ENCODE data around the gene PRSS58. TPM values are rescaled to one million over a fixed set of nuclear protein-coding genes. Genes with fewer than 3 reads are reported as not detected.

The PRSS58 gene, protein sequence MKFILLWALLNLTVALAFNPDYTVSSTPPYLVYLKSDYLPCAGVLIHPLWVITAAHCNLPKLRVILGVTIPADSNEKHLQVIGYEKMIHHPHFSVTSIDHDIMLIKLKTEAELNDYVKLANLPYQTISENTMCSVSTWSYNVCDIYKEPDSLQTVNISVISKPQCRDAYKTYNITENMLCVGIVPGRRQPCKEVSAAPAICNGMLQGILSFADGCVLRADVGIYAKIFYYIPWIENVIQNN
- total RNA-seq (2014; rRNA removed; shearing (Covaris generic)), result not detected in 2 replicates
- not detected in 2 replicates for polyA plus RNA-seq (2015; cell fraction: cytosol; rRNA removed)
- not detected in 2 replicates for polyA plus RNA-seq (2015; cell fraction: nucleus; rRNA removed)

DNA sequence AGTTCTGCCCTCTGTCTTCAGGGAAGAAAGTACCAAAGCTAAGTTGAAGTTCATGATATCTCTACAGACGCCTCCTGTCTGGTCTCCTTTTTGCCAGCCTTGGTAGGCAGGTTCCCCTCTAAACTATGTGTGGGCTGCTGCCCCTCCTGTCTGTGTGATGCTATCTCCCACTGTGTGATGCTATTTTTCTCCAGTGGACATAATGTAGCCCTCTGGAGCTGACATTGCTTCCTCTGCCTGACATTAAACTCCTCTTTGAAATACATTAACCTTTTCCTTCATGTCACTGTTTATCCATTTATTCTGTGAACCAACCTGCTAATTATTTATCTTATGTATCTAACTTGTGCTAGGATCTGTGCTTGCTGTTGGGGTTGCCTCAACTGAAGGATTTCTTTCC lies at the start of gene PRSS58:
TSS of gene PRSS58 (minus strand) at position 101 of the 400 bp plus-strand sequence. CDS start 351 bp downstream, outside the sequence.
- DNase-seq (ENCODE audit: low read depth, low spot score), result no peak

DNA sequence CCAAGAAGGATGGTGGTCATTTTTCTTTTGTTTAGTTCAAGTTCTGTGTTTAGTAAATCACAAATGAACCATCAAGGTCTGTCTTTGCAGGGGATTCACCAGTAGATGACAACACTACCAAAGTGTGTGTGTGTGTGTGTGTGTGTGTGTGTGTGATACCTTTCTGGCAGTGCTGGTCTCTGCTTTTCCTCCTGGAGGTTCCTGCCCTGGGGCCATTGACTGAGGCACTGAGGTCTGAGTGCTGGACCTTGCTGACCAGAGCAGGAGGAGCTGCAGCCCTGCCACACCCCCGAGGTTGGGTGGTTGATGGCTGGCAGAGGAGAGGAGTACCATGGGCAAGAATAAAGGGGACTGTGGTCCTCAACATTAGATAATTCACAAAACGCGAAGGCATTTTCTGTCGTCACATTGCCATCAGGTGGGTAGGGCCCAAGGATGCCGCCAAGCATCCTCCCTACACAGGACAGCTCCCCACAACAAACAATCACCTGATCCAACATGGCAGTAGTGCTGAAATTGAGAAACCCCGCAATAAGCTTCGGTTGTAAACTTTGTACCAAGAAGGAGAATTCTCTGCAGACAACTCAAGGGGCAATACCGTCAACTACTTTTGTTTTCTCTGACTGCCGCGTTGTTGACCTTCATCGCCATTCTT lies 49.5 kb upstream of the PRSS58 start:
- no peak for DNase-seq (ENCODE audit: low read depth, low spot score)
- in situ Hi-C loops (cut with HindIII; ENCODE audit: low pct_unique_long_range_greater_than_20kb, low sequenced_read_pairs), result no loop called here

More for the DNA sequence above, at the start of gene PRSS58:
- in situ Hi-C loops (cut with HindIII; ENCODE audit: low pct_unique_long_range_greater_than_20kb, low sequenced_read_pairs), result no loop called here

DNA sequence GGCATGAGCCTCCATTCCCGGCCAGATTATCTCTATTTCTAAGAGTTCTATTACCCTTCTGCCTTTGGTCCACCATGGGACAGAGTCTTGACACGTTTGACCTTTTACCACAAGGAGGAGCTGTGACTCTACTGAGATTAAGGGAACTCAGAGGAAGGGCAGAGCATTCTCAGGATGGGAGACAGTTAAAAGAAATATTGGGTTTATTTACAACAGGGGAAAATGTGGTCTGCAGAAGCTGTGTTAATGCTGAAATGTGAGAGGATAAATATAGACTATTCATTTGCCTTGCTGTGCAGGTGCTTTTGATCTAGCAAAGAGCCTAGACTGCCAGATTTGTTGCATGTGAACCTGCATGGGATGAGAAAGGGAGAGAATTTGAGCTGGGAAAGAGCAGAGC lies 45.8 kb upstream of the PRSS58 start:
- peak; percentile 85 for DNase-seq (ENCODE audit: low read depth, low spot score)
- in situ Hi-C loops (cut with HindIII; ENCODE audit: low pct_unique_long_range_greater_than_20kb, low sequenced_read_pairs), result no loop called here

DNA sequence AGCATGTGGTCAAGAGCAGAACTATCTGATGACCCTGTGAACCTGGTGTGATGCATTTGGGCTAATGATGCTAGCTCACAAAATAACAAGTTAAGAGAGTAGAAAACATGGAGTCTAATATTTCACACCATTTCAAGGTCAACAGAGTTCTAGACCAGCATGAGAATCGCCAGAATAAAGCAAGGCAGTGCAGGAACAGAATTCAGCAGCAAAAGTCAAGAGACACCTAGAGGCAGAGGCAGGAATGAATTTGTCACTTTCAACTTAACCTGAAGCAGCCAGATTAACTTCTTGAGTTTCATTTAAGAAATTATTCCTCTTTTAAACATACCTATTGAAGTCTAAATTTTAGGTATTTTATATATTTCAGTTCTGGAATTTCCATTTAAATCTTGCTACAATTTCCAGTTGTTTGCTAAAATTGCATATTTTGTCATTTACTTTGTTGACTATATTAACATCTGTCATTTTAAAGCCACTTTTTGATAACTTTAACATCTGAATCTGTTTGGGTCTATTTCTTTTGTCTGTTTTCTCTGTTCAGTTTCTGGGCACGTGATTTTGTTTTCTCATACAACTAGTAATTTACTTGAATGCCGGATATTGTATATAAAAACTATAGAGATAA lies 44.2 kb upstream of the PRSS58 start:
- peak; percentile 72 for DNase-seq (ENCODE audit: low read depth, low spot score)
- in situ Hi-C loops (cut with HindIII; ENCODE audit: low pct_unique_long_range_greater_than_20kb, low sequenced_read_pairs), result no loop called here

DNA sequence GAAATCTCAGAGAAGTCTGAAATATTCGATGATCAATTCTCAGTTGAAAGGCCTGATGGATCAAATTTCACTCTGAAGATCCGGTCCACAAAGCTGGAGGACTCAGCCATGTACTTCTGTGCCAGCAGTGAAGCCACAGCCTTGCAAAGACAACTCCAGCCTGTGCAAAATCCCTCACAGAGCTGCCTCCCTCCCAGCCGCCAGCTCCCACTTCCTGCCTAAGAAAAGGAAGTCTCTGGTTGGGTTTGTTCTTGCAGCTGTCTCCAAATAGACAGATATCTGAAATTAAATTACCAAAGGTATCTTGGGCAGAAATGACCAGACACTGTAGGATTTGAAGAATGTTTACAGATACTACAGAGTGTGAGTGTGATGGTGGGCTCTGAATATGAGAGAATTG lies 43.4 kb upstream of the PRSS58 start:
- in situ Hi-C loops (cut with HindIII; ENCODE audit: low pct_unique_long_range_greater_than_20kb, low sequenced_read_pairs), result no loop called here
- no peak for DNase-seq (ENCODE audit: low read depth, low spot score)

DNA sequence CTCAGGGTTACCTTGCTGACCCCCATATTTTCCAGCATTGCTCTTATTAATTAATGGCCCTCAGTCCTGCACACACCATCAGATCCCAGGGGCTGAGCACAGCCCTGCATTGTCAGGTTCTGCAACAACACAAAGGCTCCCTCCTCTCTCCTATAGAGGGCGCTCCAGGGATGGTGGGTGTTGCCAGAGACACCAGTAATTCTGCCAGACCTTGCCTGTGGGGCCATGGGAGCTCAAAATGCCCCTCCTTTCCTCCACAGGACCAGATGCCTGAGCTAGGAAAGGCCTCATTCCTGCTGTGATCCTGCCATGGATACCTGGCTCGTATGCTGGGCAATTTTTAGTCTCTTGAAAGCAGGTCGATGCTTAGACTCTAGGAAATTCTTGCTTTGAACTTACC lies 42.8 kb upstream of the PRSS58 start:
- in situ Hi-C loops (cut with HindIII; ENCODE audit: low pct_unique_long_range_greater_than_20kb, low sequenced_read_pairs), result no loop called here
- DNase-seq (ENCODE audit: low read depth, low spot score), result peak; percentile 88

DNA sequence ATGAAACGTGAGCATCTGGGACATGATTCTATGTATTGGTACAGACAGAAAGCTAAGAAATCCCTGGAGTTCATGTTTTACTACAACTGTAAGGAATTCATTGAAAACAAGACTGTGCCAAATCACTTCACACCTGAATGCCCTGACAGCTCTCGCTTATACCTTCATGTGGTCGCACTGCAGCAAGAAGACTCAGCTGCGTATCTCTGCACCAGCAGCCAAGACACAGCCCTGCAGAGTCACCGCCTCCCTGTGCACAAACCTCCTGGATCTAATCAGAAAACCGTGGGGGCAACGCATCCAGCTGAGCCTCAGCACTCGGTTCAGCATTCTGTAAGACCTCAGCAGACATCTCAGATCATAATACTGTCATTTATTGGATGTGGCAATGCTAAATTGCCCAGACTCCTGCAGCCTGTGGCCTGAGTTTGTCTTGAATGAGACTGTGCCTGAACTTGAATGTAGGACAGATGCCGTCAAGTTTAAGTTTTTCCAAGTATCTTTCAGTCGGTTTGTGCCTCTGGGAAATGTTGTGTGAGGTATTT lies 41.5 kb upstream of the PRSS58 start:
- no peak for DNase-seq (ENCODE audit: low read depth, low spot score)
- in situ Hi-C loops (cut with HindIII; ENCODE audit: low pct_unique_long_range_greater_than_20kb, low sequenced_read_pairs), result no loop called here

DNA sequence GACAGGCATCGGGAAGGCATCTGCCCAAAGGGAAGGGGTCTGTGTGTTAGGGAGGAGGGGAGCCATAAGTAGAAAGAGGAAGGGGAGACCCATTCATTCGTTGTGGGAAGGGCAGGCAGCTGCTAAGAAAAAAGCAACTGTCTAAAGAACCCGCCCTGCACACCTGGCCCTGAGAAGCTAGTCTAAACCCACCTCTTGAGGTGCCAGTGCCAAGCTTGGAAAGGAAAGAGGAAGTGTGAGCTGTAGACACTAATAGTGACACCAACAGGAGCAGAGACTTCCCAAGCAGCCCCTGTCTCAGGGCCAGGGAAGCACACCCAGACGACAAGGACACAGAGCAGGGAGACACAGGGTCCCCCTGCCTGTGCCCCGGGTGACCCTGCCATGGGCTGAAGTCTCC lies 40.8 kb upstream of the PRSS58 start:
- in situ Hi-C loops (cut with HindIII; ENCODE audit: low pct_unique_long_range_greater_than_20kb, low sequenced_read_pairs), result no loop called here
- no peak for DNase-seq (ENCODE audit: low read depth, low spot score)

DNA sequence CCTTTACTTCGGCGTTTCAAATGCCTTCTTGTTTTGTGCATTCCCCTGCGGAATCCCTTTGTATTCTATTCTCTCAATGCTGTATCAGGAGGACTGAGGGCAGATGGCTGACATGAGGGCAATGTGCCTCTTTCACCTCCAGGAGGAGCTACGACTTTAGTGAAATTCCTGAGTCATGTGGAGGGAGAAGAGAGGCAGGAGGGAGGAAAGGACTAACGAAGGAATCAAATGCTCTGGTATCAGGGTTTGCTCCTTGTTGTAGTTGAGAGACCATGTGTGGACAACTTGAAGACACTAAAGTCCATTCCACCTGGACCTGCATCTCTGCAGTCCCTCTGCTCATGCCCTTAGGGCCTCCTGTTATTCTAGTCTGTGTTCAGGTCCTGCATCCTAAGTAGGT lies 40.2 kb upstream of the PRSS58 start:
- peak; percentile 86 for DNase-seq (ENCODE audit: low read depth, low spot score)

DNA sequence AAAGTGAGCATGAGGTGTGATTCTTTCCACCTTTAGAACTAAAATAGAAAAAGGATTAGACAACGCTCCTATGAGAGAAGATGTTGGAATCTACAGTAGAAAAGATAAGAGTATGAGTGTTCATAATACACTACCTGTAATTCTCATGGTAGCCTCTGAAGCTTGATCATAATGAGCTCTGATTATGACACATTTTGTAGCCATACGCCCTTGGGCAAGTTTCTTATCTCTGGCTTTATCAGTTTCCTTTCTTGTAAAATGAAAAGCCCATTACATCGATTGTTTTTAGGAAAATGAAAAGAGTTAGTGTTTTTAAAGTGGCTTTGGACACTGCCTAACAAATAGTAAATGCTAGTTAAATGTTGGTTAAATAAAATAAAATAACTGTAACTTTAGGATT lies 22.4 kb upstream of the PRSS58 start:
- DNase-seq (ENCODE audit: low read depth, low spot score), result no peak

More for the DNA sequence above, 40.2 kb upstream of the PRSS58 start:
- in situ Hi-C loops (cut with HindIII; ENCODE audit: low pct_unique_long_range_greater_than_20kb, low sequenced_read_pairs), result no loop called here

DNA sequence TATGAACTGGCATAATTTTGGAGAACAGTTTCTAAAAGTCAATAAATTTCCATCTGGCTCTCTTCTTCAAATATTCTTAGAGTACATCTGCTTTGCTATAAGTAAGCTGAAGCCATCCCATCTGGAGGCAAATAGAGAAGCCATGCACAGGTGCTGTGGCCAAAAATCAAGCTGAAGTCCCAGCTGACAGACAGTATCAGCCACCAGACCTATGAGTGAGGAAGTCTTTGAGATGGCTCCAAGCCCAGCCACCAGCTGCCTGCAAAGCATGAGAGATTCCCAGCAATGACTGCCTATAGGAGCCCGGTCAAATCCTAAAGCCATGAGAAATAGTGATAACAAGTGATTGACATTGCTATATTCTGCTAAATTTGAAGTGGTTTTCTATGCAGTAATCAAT lies 21.7 kb upstream of the PRSS58 start:
- no peak for DNase-seq (ENCODE audit: low read depth, low spot score)
- in situ Hi-C loops (cut with HindIII; ENCODE audit: low pct_unique_long_range_greater_than_20kb, low sequenced_read_pairs), result no loop called here

More for the DNA sequence above, 22.4 kb upstream of the PRSS58 start:
- in situ Hi-C loops (cut with HindIII; ENCODE audit: low pct_unique_long_range_greater_than_20kb, low sequenced_read_pairs), result no loop called here

DNA sequence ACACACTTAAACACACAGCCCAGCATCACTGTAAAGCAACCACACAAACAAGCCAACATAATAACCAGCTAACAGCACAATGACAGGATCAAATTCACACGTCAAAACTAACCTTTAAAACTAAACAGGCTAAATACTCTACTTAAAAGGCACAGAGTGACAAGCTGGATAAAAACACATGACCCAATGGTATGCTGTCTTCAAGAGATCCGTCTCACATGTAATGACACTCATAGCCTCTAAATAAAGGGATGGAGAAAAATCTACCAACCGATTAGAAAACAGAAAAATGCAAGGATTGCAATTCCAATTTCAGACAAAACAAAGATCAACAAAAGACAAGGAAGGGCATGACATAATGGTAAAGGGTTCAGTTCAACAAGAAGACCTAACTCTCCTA lies 17.2 kb upstream of the PRSS58 start:
- no peak for DNase-seq (ENCODE audit: low read depth, low spot score)
- in situ Hi-C loops (cut with HindIII; ENCODE audit: low pct_unique_long_range_greater_than_20kb, low sequenced_read_pairs), result no loop called here

DNA sequence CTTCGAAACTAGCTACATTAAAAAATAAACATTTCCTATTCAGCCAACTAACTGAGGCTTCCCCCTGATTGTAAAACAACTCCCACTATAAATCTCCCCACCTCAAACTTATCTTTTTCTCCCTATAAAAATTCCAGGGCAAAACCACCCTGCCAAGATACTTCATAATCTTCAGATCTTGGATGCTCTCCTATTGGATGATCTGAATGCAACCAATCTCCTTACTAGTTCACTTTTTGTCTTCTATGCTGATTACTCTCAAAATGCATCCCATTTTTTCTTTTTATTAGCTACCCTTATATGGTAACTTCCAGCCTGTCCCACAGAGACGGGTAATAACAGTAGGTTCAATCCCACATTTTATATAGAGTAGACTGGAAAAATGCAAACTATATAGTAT lies 15.0 kb upstream of the PRSS58 start:
- DNase-seq (ENCODE audit: low read depth, low spot score), result no peak

DNA sequence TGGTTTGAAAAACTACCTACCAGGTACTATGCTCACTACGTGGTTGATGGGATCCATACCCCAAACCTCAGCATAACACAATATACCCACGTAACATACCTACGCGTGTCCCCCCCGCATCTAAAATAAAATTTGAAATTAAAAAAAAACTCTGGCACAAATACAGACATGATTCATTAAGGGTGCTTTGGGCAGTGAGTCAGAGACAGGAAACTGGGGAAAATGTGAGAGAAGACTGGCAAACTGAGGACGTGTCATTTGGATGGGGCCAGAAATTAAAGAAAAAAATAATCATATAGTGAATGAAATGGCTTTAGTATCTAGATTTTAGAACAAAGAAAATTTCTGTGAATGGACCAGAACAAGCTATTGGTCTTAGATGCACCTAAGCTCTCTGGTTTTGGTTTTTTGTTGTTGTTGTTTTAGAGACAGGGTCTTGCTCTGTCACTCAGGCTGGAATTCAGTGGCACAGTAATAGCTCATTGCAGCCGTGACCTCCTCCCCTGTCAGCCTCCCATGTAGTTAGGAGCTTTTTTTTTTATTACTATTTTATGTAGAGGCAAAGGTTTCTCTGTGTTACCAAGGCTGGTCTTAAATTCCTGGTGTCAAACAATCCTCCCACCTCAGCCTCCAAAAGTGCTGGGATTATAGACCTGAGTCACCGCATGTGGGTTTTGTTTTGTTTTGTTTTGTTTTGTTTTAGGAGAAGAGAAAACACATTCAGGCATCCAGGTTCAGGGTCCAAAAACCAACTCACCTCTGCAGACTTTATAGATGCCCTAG lies 5.9 kb upstream of the PRSS58 start:
- no peak for DNase-seq (ENCODE audit: low read depth, low spot score)
- in situ Hi-C loops (cut with HindIII; ENCODE audit: low pct_unique_long_range_greater_than_20kb, low sequenced_read_pairs), result no loop called here

More for the DNA sequence above, 15.0 kb upstream of the PRSS58 start:
- in situ Hi-C loops (cut with HindIII; ENCODE audit: low pct_unique_long_range_greater_than_20kb, low sequenced_read_pairs), result no loop called here

DNA sequence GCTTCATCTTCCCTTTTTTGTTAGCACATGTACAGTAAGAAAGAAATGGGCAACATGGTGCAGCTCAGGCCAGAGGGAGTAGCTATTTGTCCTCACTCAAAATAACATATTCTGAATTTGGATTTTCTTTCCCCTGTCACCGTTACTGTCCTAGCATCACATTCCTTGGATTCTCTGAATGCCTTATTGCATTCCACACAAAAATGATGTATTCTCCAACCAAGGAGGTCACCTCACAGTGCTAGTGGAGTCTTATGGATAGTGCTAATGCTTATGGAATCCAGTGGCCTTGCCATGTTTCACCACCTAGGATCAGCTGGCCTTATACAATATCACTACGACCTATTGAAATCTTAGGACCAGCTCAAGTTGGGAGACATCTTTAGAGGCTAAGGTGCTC lies 7.2 kb downstream of the PRSS58 start:
- in situ Hi-C loops (cut with HindIII; ENCODE audit: low pct_unique_long_range_greater_than_20kb, low sequenced_read_pairs), result no loop called here
- DNase-seq (ENCODE audit: low read depth, low spot score), result no peak

DNA sequence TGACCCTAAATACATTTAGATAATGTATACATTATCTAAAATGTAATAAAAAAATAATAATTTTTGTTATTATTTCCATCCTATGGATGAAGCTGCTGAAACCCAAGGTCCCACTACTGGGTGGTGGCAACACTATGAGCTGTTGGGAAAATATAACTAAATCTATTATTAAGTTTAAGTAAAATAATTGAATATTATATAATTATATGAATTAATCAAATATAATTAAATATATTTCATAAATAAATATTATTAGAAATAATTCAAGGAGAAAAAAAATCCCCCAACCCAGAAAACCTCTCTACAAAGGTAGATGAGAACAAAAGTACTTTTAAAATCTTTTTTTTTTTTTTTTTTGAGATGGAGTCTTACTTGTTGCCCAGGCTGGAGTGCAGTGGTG lies 7.9 kb downstream of the PRSS58 start:
- in situ Hi-C loops (cut with HindIII; ENCODE audit: low pct_unique_long_range_greater_than_20kb, low sequenced_read_pairs), result no loop called here
- DNase-seq (ENCODE audit: low read depth, low spot score), result no peak

DNA sequence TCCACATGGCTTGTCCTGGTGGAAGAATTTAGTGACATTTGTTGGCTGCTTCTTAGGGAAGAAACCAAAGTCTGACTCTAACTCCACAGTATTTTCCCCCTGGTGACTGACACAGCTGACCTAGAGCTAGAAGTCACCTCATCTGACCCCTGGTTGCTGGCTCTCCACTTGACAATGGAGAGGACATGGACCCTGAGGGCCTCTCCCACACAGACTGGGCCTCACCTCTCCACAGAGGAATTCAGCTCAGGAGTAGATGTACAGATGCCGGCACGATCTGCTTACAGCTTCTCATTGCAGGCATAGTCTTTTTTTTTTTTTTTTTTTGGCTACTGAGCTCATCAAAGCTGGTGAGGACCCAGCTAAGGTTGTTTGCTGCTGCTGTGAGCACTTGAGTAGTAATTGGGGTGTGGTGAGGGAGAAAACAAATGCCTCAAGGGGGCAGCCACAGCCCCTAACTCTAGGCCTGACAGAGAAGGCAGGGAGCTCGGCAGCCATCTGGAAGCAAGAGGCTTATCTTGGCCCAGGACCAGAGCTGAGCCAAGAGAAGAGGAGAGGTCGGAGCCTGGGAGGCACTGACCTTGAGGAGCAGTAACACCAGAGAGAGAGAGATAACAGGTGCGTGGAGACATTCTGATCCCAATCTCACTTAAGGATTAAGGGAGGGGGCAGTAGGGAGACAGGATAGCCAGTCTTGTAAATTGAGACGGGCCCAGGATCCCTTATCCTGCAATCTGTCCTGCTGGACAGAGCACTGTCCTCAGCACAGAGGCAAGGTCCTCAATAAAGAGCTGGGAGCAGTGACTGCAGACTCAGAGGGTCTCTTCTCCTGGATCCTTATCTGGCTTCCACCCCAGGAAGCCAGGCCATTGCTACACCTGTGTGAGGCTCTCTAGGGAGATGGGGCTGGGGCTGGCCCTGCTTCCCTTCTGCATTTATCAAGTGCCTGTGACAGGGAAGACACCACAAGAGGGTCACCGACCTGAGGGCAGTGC lies 9.4 kb downstream of the PRSS58 start:
- DNase-seq (ENCODE audit: low read depth, low spot score), result no peak
- in situ Hi-C loops (cut with HindIII; ENCODE audit: low pct_unique_long_range_greater_than_20kb, low sequenced_read_pairs), result no loop called here
